K562 (cell line): ENCODE data around the gene SPATC1L. TPM values are rescaled to one million over a fixed set of nuclear protein-coding genes. Genes with fewer than 3 reads are reported as not detected.

Experiments used
- ATAC-seq: fragments of 200-7000 bp; cut with Tn5 transposase; 3 replicates; pipeline ENCODE4 v1.9.1; 2020; ENCODE audit warnings: moderate library complexity
- BruUV-seq: library from RNA; stranded (reverse); fragments of 400-500 nt; replicated peaks from 2 replicates; lab custom pipeline; 2021; lab: Mats Ljungman, UMichigan
- CTCF ChIA-PET: fragments of 300-600 bp; formaldehyde crosslinking; extraction: SDS; loops from one replicate; lab custom pipeline; 2021; ENCODE audit warnings: low intra/inter-chr PET ratio; lab: Yijun Ruan, JAX
- POLR2A ChIA-PET: fragments of 300-600, 350-650 bp; sonication (Branson Sonifier 250); formaldehyde crosslinking; extraction: SDS; loops from one replicate; lab custom pipeline; 2021; ENCODE audit warnings: antibody characterized with exemption, inconsistent platforms; lab: Yijun Ruan, JAX
- DNase-seq, 4 experiments: peaks; one replicate each; pipeline versions ENCODE4 v3.0.0 to v3.0.0-alpha.2; 2011 to 2018; ENCODE audit warnings: low spot score in 3 of 4, mixed read lengths in 3 of 4; ENCODE audit errors: extremely low read depth in 1 of 4
- FAIRE-seq: peaks from 2 replicates; lab custom pipeline; 2011; peaks lifted over from hg19 to GRCh38; lab: Jason Lieb, UNC
- H2AFZ ChIP-seq: 2 replicates; pipeline ENCODE4 v1.6.0; 2011; ENCODE audit warnings: low read depth, low read length, control low read depth, inconsistent platforms
- H3K27ac ChIP-seq: fragments of 200-600 bp; 3 replicates; pipeline ENCODE4 v1.8.0; 2011; ENCODE audit warnings: low read depth, mild to moderate bottlenecking, control low read depth, inconsistent platforms, low read length, moderate library complexity, mixed read lengths; ENCODE audit errors: extremely low read depth
- H3K27me3 ChIP-seq, 2 experiments: fragments of 300-600 bp in 1 of 2; 2 replicates in 1 of 2; 3 replicates in 1 of 2; pipeline versions ENCODE4 v1.6.0 to v1.8.0; 2011; ENCODE audit warnings: inconsistent platforms in 2 of 2, low read length in 2 of 2, mild to moderate bottlenecking in 1 of 2, mixed read lengths in 1 of 2, moderate library complexity in 1 of 2; ENCODE audit not compliant: control insufficient read depth in 2 of 2, insufficient read depth in 2 of 2
- H3K36me3 ChIP-seq: fragments of 300-600 bp; 3 replicates; pipeline ENCODE4 v1.8.0; 2011; ENCODE audit warnings: mild to moderate bottlenecking, low read length, inconsistent platforms; ENCODE audit not compliant: control insufficient read depth, insufficient read depth
- H3K4me1 ChIP-seq, 2 experiments: fragments of 200-600 bp in 1 of 2; replicated peaks in 1 of 2; 2 replicates in 1 of 2; 3 replicates in 1 of 2; pipeline versions ENCODE4 v1.5.1 to v1.8.0; 2011; ENCODE audit warnings: inconsistent platforms in 2 of 2, low read length in 2 of 2, mild to moderate bottlenecking in 1 of 2, mixed read lengths in 1 of 2, moderate library complexity in 1 of 2; ENCODE audit not compliant: control insufficient read depth in 2 of 2, insufficient read depth in 2 of 2
- H3K4me2 ChIP-seq: 2 replicates; pipeline ENCODE4 v1.6.1; 2011; ENCODE audit warnings: low read length, control low read depth, inconsistent platforms, mixed read lengths; ENCODE audit not compliant: insufficient read depth
- H3K4me3 ChIP-seq: fragments of 200-600 bp; sonication (generic), shearing (Covaris generic); 2 replicates; pipeline ENCODE4 v1.5.1; 2016; ENCODE audit warnings: control low read depth, inconsistent platforms
- H3K79me2 ChIP-seq: fragments of 200-600 bp; 3 replicates; pipeline ENCODE4 v1.8.0; 2011; ENCODE audit warnings: low read length, inconsistent platforms; ENCODE audit not compliant: control insufficient read depth, insufficient read depth
- H3K9ac ChIP-seq, 2 experiments: 2 replicates each; pipeline versions ENCODE4 v1.6.0 to v1.6.1; 2011; ENCODE audit warnings: low read depth in 2 of 2, low read length in 2 of 2, control low read depth in 1 of 2, inconsistent platforms in 1 of 2, mild to moderate bottlenecking in 1 of 2, mixed read lengths in 1 of 2; ENCODE audit not compliant: insufficient read depth in 1 of 2
- H3K9me1 ChIP-seq: one replicate; pipeline ENCODE4 v1.6.0; 2011; ENCODE audit warnings: inconsistent platforms, mild to moderate bottlenecking, low read length, moderate library complexity; ENCODE audit not compliant: control insufficient read depth, insufficient read depth
- H3K9me3 ChIP-seq: replicated peaks from 2 replicates; pipeline ENCODE4 v1.5.1; 2011; ENCODE audit warnings: low read depth, low read length, inconsistent platforms; ENCODE audit not compliant: control insufficient read depth, insufficient read depth
- H4K20me1 ChIP-seq: replicated peaks from 2 replicates; pipeline ENCODE4 v1.6.1; 2011; ENCODE audit warnings: low read length, inconsistent platforms, mixed read lengths; ENCODE audit not compliant: control insufficient read depth, insufficient read depth
- HNRNPLL ChIP-seq: fragments of 200-400 bp; formaldehyde crosslinking; IDR thresholded peaks from 2 replicates; pipeline ENCODE4 v1.6.1; 2017; ENCODE audit warnings: low read length, low read depth, mild to moderate bottlenecking; ENCODE audit not compliant: poor library complexity, severe bottlenecking
- KLF6 ChIP-seq: fragments of 250-450 bp; sonication (Bioruptor Pico); IDR thresholded peaks from 2 replicates; pipeline ENCODE4 v1.4.0; 2020; ENCODE audit warnings: mild to moderate bottlenecking, moderate library complexity, borderline replicate concordance
- MCM3 ChIP-seq: fragments of 450-650 bp; IDR thresholded peaks from 2 replicates; pipeline ENCODE4 v1.6.1; 2016
- MTA1 ChIP-seq: fragments of 450-650 bp; IDR thresholded peaks from 2 replicates; pipeline ENCODE4 v1.6.1; 2017; ENCODE audit warnings: borderline replicate concordance
- NEUROD1 ChIP-seq: fragments of 150-350 bp; IDR thresholded peaks from 2 replicates; pipeline ENCODE4 v1.6.1; 2014; ENCODE audit warnings: borderline replicate concordance, low read length, low read depth; ENCODE audit not compliant: partially characterized antibody
- PHB ChIP-seq: fragments of 250-450 bp; sonication (Bioruptor Pico); IDR thresholded peaks from 2 replicates; pipeline ENCODE4 v1.5.0; 2021
- SOX6 ChIP-seq: fragments of 450-650 bp; IDR thresholded peaks from 2 replicates; pipeline ENCODE4 v1.6.1; 2014; ENCODE audit warnings: mild to moderate bottlenecking
- TAL1 ChIP-seq: fragments of 450-650 bp; IDR thresholded peaks from 2 replicates; pipeline ENCODE4 v1.6.1; 2016; ENCODE audit warnings: mild to moderate bottlenecking
- ZBTB9 ChIP-seq: fragments of 450-650 bp; formaldehyde crosslinking; IDR thresholded peaks from 2 replicates; pipeline ENCODE4 v1.4.0; 2020; ENCODE audit warnings: mild to moderate bottlenecking, moderate library complexity
- ZNF217 ChIP-seq: sonication (generic); formaldehyde crosslinking; IDR thresholded peaks from 2 replicates; pipeline ENCODE4 v1.8.0; 2022; ENCODE audit warnings: mild to moderate bottlenecking, missing genetic modification reagents
- WGBS: fragments of 100-300 bp; shearing (Covaris generic); methylation state at CpG from one replicate; pipeline ENCODE4 v1.1.6; 2016; ENCODE audit warnings: low coverage, mixed read lengths; ENCODE audit not compliant: insufficient coverage; ENCODE audit errors: missing lambda C conversion rate; 5-methylcytosine and 5-hydroxymethylcytosine counted together
- in situ Hi-C: fragments of 300-500 bp; cut with MboI; formaldehyde crosslinking; loops from 4 replicates; pipeline ENCODE4 v1.15.0; 2018; ENCODE audit warnings: inconsistent platforms, mixed read lengths
- intact Hi-C: fragments of 100-400 bp; cut with micrococcal nuclease; formaldehyde crosslinking; loops from 2 replicates; pipeline ENCODE4 v1.14.2; 2022
- polyA plus RNA-seq, 8 experiments: library from polyadenylated mRNA; depleted of rRNA in 4 of 8; stranded (reverse) in 5 of 8; unstranded in 3 of 8; fragments of >200 nt; fragmentation: Nextera tagmentation in 2 of 8; fragmentation: Illumina TruSeq in 1 of 8; extraction: Ambion mirVana in 2 of 8; extraction: Trizol in 1 of 8; gene quantifications; 2 replicates each; pipeline versions ENCODE4 v1.2.1 to v1.2.3, GENCODE V29; 2011 to 2014; ENCODE audit warnings: inconsistent platforms in 1 of 8, missing spikeins in 1 of 8
- total RNA-seq, 7 experiments: library from RNA; depleted of rRNA in 6 of 7; stranded (reverse); fragments of >200 nt in 6 of 7; fragmentation: Illumina TruSeq in 2 of 7; extraction: Trizol in 2 of 7; gene quantifications; 2 replicates each; pipeline versions ENCODE4 v1.2.1 to v1.2.3, GENCODE V29; 2011 to 2021; ENCODE audit warnings: low replicate concordance in 1 of 7
- TF ChIP-seq, protein P1 (sequence below), 2 experiments: fragments of 150-350 bp in 1 of 2; IDR thresholded peaks; 2 replicates each; pipeline ENCODE4 v1.6.1; 2012 to 2016; ENCODE audit warnings: low read depth in 2 of 2, low read length in 2 of 2, mild to moderate bottlenecking in 1 of 2, moderate library complexity in 1 of 2
- TF ChIP-seq, protein P2 (sequence below): sonication (generic); formaldehyde crosslinking; IDR thresholded peaks from 2 replicates; pipeline ENCODE4 v1.8.0; 2022; ENCODE audit warnings: mild to moderate bottlenecking, low read depth, missing genetic modification reagents

Gene SPATC1L
- total and polyA plus RNA-seq, 9 of the 15 experiments (the other 6 are each of a cell fraction or from before 2014, with no cell fraction given), result 0.14 to 121 (median 34.0) TPM; not detected in 1

DNA sequence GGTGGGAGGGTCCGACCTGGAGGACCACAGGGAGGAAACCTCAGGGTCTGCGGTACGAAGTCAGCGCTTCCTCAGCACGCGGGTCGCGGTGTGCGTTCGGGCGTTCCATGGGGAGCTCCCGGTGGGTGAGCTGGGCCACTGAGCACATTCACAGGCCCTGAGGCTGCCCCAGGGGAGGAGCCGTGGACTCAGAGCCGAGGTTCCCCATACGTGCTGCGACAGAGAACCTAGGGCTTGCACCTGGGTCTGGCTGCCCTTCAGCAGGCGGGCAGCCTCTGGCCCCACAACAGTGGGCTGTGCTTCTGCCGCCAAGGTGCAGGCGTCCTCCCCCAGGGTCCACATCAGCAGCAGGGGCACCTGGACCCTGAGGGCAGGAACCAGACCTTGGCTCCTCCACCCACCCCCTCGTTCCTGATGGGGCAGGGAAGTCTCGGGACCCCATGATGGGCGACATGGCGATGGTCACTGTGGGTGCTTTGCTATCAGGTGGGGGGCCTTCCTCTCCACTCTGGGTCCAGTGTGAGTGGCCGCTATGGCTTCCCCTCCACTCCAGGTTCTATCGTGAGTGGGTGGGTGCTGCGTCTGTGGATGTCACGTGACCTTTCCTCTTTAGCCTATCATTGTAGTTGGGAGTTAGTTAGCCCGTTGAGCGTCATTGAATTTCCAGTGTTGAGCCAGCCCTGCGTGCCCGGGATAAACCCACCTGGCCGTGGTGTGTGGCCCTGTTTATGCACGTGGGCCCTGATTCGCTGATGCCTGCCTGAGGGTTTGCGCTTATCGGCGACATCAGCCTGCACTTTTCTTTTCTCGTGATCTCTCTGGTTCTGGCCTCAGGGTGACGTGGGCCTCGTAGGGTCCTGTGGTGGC lies 56.8 kb downstream of the SPATC1L start (continued):
- TF ChIP-seq NEUROD1, result no peak
- no peak for TF ChIP-seq TAL1

DNA sequence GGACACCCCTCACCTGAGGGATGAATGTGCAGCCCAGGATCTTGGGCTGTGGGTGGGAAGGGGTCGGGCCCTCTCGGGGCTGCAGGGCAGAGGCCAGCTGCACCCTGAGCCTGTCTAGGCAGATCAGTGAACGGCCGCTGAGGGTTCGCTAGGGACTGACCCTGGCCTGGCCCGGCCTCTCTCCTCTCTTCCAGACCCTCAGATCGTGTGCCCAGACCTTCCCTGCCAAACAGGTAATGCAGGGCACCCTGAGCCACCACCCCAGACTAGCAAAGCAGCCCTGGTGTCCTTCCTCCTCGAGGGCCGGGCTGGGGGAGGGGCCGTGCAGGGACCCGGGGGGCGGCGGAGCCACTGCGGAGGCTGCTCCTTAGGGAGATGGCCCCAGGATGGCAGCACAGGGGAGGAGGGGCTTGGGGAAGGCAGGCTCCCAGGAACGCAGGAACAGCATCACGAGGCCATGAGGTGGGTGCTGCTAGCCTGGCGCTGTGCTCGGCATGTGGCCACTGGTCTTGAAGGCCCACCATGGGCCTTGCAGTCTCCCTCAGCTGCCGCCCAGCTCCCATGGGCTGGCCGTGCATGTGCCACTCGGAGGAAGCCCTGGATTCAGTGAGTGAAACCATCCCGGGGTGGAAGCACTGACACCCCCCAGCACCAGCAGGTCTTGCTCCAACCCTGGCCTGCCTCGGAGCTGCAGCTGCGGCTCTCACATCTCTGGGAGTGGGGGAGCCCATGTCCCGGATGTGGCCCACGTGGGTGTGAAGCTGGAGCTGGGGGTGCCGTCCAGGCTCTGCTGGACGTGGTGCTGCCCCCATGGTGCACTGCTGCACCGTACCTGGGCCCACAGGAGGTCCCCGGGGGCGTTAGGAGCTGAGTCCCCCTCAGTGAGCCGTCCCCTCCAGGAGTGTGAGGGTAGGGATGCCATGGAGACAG lies 57.7 kb downstream of the SPATC1L start:
- Histone ChIP-seq H3K27me3 (peaks cover 46 to 76% of the 10 kb centered on the region in 2 experiments; a peak in 4 of 5 replicates), H3K4me3 (no peak overlapping the region), H4K20me1 (peaks cover 7% of the 10 kb centered on the region; the same call in 1 of the 2 replicates), H3K27ac (no peak overlapping the region), H2AFZ (no peak overlapping the region), H3K4me2 (no peak overlapping the region), H3K9me3 (no peaks in the 10 kb centered on the region), H3K9ac (no peak overlapping the region), H3K36me3 (no peaks in the 10 kb centered on the region), H3K9me1 (no peaks in the 10 kb centered on the region), H3K4me1 (peaks cover 0 to 77% of the 10 kb centered on the region in 2 experiments; a peak in 2 of 5 replicates), H3K79me2 (no peaks in the 10 kb centered on the region)
- CTCF ChIA-PET, result no interaction called here
- no TSS peak for BruUV-seq
- POLR2A ChIA-PET, result no interaction called here
- in situ Hi-C loops, result no loop called here
- ATAC-seq, result peak; percentile 7; the same call in 2 of the 3 replicates
- no peak for DNase-seq
- intact Hi-C loops, result no loop called here
- no peak for FAIRE-seq
- 2% methylated on average over 24 of the region's 32 CpGs for WGBS
- TF ChIP-seq MCM3 (no peak), KLF6 (no peak), MTA1 (no peak), PHB (CRISPR knock-in tag) (no peak), ZBTB9 (CRISPR knock-in tag) (no peak), HNRNPLL (no peak), ZNF217 (CRISPR knock-in tag) (no peak), SOX6 (no peak)
- TF ChIP-seq, protein P1, sequence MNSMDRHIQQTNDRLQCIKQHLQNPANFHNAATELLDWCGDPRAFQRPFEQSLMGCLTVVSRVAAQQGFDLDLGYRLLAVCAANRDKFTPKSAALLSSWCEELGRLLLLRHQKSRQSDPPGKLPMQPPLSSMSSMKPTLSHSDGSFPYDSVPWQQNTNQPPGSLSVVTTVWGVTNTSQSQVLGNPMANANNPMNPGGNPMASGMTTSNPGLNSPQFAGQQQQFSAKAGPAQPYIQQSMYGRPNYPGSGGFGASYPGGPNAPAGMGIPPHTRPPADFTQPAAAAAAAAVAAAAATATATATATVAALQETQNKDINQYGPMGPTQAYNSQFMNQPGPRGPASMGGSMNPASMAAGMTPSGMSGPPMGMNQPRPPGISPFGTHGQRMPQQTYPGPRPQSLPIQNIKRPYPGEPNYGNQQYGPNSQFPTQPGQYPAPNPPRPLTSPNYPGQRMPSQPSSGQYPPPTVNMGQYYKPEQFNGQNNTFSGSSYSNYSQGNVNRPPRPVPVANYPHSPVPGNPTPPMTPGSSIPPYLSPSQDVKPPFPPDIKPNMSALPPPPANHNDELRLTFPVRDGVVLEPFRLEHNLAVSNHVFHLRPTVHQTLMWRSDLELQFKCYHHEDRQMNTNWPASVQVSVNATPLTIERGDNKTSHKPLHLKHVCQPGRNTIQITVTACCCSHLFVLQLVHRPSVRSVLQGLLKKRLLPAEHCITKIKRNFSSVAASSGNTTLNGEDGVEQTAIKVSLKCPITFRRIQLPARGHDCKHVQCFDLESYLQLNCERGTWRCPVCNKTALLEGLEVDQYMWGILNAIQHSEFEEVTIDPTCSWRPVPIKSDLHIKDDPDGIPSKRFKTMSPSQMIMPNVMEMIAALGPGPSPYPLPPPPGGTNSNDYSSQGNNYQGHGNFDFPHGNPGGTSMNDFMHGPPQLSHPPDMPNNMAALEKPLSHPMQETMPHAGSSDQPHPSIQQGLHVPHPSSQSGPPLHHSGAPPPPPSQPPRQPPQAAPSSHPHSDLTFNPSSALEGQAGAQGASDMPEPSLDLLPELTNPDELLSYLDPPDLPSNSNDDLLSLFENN (IDR thresholded peaks at IDR 0.05; ENCODE audit: low read depth in 2 of 2, low read length in 2 of 2), result no peak
- TF ChIP-seq, protein P2, sequence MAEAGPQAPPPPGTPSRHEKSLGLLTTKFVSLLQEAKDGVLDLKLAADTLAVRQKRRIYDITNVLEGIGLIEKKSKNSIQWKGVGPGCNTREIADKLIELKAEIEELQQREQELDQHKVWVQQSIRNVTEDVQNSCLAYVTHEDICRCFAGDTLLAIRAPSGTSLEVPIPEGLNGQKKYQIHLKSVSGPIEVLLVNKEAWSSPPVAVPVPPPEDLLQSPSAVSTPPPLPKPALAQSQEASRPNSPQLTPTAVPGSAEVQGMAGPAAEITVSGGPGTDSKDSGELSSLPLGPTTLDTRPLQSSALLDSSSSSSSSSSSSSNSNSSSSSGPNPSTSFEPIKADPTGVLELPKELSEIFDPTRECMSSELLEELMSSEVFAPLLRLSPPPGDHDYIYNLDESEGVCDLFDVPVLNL (CRISPR knock-in tag), result no peak
